Stimulated activated CD8-positive, alpha-beta memory T cell treated with anti-CD3 and anti-CD28 coated beads, Interleukin-15, amount 100 ng/mL, for 4 hours (primary cell): Measurements from ENCODE around the gene BNC1.
"Not testable (repeated sequence)": the region's sequence is repeated elsewhere in the genome, so short reads cannot be mapped to it uniquely, and the experiment has no call there.

Experiments
- DNase-seq, 2 donors: peaks; one replicate each; pipeline ENCODE4 v3.0.0-alpha.2; 2020; ENCODE audit warnings: low read depth in 2 of 2

BNC1 gene

GRCh38 chr15:83299462-83299861, 15.0 kb upstream of the BNC1 start:
- DNase-seq = no peak

DNA sequence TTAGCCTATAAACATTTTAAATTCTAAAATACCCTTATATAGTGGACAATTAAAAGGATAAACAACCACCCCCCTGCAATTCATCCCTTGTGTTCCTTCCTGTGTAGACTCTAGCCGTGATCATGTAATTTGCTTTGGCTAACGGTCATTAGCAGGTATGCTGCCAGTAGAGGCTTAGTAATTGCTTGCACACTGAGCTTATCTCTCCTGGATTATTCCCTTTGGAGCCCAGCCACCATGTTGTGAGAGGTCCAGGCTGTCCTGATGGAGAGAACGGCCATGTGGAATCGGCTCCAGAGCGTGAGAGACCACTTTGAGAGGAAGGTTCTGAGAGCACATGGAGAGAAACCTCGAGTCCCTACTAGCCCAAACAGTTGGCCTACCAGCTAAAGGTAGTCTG, 11.0 kb upstream of the BNC1 start:
- DNase-seq = no peak

GRCh38 chr15:83293201-83293600, 8.7 kb upstream of the BNC1 start:
- DNase-seq = no peak

DNA sequence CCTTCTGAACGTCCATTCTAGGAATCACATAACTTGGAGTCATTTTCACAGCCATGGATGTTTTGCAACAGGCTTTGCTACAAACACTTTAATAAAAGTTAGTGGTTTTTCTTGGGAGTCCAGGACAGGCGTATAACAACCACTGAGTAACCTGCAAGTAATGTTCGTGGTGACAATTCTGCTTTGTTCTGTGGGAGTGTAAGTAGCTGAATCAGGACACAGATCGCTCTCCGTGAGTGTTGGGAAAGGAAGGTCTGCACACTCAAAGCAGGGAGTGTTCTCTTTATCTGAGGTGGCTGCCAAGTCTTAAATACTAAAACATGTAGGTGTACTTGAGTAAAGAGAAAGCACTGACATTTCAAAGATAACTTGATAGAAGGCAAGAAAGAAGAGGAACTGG, 7.9 kb upstream of the BNC1 start:
- no peak for DNase-seq

GRCh38 chr15:83290236-83290635, 5.8 kb upstream of the BNC1 start:
- no peak for DNase-seq

- no peak for DNase-seq
Observed at GRCh38 chr15:83289160-83289559, 4.7 kb upstream of the BNC1 start.

DNA sequence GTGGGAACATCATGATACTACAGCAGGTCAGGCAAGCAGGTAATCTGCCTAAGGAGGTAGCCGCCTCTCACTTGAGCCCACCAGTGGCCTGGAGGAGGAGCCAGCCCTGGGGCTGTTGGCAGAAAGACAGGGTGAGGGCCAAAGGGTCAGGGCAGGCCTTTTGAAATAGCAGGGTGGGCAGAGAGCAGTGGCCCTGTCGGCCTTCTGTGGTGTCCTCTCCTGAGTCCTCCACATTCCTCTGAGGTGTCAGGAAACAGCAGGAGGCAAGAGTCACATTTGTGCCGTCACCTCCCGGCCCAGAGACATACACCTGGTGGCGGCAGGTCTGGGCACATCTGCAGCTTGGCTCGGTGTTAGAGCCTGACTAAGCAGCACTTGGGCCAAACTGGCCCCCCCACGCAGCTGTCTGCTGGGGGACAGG, 3.9 kb upstream of the BNC1 start:
- no peak for DNase-seq

DNA sequence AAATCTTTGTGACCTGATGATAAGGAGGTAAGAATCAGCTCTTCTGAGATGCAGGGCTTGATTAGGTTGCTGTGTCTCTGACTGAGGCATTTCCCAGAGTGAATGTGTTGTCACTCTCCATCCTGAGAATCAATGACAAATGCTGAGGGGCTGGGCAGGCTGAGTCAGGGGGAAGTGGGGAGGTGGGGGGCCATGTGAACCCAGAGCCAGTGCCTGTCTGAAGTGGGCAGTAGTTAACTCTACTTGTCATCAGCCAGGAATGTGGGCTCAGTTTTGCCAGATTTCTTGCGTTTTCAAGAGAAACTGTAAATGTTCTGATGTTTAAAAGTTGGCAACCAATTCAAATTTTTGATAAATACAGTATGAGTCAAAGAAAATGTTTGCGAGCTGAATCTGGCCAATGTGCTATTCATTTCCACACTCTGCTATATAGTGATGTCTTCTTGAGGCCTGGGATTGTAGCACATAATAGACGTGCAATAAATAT, 3.1 kb upstream of the BNC1 start:
- DNase-seq = no peak

DNA sequence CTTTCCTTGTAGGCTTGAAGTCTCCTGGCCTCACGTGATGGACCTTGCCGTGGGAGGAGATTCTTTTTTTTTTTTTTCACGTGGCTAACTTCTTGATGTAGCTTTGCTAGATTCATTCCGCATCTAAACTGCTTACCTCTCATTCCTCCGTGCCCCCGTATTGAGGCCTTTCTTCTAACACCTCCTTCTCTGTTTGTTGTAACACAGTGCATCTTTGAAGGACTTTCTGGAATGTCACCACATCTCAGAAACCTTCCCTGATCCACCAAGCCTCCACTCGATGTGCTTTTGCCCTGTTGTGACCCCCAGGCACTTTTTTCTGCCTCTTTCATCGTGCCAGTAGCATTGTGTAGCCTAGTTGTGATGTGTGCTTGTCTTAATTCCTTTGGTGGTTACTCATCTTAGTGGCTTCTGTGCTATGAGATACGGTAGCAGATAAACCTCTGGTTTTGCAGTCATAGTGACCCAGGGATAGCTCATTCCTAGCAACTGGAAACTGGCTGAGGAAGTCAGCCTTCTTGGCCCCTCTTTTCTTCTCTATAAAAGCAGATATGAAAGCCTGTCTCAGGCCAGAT, 1.6 kb upstream of the BNC1 start:
- no peak for DNase-seq

GRCh38 chr15:83285284-83285978, 967 bp upstream of the BNC1 start:
- DNase-seq = no peak

DNA sequence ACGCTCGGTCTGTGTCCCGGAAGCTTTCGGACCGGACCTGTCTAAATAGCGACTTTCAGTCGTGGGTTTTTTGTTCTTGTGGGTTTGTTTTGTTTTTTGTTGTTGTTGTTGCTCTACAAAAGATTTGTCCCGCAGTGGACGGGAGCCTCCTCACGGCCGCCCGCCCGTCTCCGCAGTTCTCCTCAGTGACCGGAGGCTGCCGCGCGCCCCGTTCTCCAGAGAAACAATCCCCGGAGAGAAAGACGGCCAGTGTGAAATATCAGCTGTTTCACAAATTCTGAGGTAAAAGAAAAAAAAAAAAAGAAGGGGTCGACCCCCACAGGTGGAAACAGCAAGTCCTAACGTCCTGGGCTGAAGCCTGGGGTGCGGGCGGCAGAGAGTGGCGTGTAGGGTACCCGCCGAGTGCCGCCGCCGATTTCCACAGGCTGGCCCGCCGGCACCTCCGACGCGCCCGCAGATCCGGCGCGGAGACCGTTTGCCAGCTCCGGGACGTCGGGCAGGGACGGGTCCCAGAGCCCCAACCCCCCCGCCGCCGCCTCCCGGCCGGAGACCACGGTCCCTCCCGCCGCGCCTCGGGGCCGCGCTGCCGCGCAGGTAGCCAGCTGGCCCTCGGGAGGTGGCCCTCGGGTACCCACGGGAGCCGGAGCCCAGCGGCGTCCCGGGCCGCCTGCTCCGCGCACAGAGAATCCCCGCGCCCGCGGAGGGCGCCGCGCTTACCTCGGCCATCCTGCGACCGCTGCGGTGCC, 478 bp downstream of the BNC1 start:
- DNase-seq = no peak

DNA sequence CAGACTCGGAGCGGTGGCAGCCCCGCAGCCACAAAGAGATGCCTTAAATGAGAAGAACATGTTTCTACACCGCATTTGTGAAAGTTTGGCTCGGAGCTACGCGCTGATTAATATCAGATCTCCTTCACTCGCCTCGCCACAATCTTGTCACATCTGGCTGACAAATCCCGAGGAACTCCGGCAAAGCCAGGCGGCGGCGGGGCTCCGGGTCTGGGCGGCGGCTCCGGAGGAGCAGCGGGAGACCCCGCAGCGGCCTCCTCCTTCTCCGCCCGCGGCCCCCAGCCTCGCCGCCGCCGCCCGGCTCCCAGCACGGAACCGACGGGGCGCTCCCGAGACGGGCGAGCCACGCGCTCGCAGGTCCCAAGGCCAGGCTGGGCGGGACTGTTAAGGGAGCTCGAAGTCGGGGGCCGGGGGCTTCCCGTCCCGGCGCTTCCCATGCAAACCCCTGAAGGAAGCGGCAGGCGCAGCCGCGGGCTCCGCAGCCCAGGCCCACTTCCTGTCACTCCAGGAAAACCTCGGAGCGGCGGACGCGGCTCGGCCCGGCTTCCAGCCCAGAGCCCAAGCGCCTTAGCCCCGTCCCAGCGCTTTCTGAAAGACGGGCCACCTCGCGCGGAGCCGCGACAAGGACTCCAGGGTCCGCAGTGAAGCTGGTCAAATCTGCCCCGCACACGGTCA, 1.2 kb downstream of the BNC1 start:
- no peak for DNase-seq

DNA sequence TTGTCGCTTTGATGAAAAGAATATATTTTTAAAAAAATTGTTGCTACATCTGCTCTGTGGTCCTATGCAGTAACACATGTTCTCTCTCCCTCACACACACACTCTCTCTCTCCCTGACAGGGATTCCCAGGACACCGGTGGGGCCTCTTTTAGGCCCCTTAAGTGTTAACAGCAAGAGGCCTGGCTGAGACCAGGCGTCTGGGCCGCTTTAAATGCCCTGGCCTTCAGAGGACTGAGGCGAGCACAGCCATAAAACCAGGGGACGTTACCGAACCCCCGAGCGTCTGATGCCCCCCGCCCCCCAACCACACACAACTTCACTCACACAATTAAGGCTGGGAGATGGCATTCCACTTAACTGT, 1.7 kb downstream of the BNC1 start:
- DNase-seq = no peak

DNA sequence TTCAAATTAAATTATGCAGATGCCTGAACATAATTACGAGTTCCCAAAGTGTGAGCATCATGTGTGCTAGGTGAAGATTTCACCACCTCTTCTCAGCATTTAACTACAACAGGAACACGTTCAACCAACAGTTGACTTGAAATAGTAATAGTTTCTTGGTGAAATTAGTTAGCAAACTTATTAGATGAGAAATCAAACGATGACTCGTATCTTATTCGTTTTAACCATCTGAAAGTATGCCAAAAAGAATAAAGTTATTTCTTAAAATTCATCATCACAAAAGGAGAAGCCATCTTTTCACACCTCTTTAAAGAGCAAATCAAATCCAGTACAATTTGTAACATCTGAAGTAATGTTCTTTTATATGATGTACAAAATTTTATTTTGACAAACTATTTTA, 2.3 kb downstream of the BNC1 start:
- no peak for DNase-seq

DNA sequence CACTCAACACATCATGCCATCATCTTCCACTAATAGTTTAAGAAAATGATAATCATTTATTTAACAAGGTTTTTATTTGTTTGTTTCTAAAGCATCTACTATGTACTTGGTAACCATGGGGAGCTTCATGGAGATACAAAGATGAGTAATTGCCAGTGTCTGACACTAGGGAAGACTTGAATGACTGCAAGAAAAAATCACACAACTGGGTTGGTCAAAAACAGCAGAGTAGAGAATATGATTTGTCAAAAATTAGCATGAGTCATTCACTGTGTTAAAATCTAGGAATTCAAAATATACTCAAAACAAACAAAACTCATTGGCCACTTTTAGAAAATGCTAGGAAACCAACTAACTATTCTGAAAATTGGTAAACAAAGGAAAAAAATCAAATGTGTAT, 6.3 kb downstream of the BNC1 start:
- DNase-seq = no peak

DNA sequence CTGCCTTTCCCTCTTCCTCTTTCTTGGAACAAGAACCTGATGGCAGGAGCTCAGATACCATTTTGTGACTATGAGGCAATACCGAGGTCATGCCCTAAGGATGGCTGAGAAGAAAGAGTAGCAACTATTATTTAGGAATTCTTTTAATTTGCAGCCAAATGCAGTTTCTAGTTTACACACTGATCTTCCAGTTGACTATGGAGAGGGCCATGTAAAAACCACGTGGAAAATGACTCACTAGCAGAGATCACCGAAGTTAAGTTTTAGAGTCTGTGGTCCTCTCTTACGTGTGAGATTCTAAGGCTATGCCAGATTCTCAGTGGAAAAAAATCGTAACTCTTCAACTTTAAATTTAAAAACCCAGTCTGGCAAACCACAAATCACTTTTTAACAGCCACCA, 7.8 kb downstream of the BNC1 start:
- no peak for DNase-seq

GRCh38 chr15:83275412-83275811, 9.1 kb downstream of the BNC1 start:
- no peak for DNase-seq

DNA sequence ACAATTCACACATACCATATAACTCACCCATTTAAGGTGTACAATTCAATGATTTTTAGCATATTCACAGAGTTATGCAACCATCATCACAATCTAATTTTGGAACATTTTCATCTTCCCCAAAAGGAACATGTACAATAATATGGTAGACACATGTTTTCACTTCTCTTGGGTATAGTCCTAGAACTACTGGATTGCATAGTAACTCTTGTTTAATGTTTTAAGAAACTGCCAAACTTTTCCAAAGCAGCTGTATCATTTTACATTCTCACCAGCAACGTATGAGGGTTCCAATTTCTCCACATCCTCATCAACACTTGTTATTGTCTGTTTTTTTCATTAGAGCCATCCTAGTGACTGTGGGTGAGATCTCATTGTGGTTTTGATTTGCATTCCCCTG, 14.3 kb downstream of the BNC1 start:
- DNase-seq = no peak

DNA sequence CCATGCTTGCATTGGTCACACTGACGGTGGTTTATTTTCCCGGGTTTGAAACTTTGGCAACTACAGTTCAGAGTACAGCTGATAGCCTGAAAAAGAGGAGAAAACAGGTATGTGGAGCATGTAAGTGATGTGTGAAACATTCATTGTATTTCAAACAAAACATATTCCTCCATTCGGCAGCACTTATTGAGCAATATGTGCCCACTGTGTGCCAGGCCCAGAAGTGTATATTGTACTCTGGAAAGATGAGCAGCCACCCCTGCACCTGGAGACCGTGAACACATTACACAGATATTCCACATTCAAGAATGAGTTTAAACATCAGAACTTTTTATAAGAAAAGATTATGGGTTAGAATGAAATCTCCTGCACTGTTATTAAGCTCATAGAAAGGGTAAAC, 16.3 kb downstream of the BNC1 start:
- no peak for DNase-seq

DNA sequence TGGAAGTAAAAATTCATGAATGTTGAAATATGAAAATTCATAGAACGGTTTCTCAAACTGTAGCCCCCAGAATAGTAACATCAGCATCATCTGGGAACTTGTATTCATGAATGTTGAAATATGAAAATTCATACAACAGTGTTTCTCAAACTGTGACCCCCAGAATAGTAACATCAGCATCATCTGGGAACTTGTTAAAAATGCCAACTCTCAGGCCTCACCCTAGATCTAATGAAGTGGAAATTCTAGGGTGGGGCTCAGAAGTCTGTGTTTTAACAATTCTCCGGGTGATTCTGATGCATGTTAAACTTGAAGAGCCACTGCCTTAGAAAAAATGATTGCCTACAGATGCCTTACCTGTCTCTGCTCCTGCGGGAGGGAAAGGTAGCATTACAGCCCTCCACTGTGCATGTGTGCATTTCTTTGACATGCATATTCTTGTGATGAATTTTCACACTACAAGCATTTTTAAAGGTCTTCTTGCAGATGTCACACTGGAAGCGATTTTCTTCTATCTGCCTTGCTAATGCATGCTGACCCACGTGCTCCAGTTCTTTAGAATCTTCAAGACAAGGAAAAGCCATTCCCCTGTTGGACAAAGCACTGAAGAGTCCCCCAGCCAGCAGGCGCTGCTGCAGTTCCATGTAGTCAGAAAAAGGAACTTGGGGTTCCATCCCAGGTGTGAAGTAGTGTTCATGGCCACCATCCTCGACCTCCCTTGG, 21.7 kb downstream of the BNC1 start:
- no peak for DNase-seq

- not testable (repeated sequence) for DNase-seq
Observed at GRCh38 chr15:83262181-83262580, 22.3 kb downstream of the BNC1 start.

DNA sequence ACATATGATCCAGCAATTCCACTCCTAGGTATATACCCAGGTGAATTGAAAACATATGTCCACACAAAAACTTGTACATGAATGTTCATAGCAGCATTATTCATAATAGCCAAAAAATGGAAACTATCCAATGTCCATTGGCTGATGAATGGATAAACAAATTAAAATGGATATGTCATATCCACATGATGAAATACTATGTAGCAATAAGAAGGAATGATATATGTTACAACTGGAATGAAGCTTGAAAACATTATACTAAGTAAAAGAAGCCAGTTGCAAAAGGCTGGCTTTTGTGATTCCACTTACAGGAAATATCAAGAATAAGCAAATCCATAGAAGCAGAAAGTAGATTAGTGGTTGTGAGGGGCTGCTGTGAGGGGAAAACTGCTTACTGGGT, 33.7 kb downstream of the BNC1 start:
- no peak for DNase-seq
